ENCODE measurements around the gene PCSK5.

GRCh38 chr9:76166526-76166925 is 276.1 kb downstream of the PCSK5 start:
- TF ChIP-seq, protein P1, sequence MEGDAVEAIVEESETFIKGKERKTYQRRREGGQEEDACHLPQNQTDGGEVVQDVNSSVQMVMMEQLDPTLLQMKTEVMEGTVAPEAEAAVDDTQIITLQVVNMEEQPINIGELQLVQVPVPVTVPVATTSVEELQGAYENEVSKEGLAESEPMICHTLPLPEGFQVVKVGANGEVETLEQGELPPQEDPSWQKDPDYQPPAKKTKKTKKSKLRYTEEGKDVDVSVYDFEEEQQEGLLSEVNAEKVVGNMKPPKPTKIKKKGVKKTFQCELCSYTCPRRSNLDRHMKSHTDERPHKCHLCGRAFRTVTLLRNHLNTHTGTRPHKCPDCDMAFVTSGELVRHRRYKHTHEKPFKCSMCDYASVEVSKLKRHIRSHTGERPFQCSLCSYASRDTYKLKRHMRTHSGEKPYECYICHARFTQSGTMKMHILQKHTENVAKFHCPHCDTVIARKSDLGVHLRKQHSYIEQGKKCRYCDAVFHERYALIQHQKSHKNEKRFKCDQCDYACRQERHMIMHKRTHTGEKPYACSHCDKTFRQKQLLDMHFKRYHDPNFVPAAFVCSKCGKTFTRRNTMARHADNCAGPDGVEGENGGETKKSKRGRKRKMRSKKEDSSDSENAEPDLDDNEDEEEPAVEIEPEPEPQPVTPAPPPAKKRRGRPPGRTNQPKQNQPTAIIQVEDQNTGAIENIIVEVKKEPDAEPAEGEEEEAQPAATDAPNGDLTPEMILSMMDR (optimal IDR thresholded peaks at IDR 0.05 in 1 of 3, IDR thresholded peaks at IDR 0.05 in 1 of 3, conservative IDR thresholded peaks at IDR 0.05 in 1 of 3; ENCODE audit: extremely low read depth in 1 of 3, insufficient read depth in 2 of 3, low read length in 3 of 3): no peak
- no peak for TF ChIP-seq EZH2 (IDR thresholded peaks at IDR 0.05; ENCODE audit: low read length)
